Trophoblast cell (in vitro differentiated cells and primary cell): Measurements from ENCODE around the gene TBCK.

Experiments used
- DNase-seq, 2 donors: peaks; one replicate each; pipeline ENCODE4 v3.0.0-alpha.2; 2016
- H2AFZ ChIP-seq: 2 replicates; pipeline ENCODE4 v1.6.1; 2013; ENCODE audit warnings: low read length, moderate library complexity, mild to moderate bottlenecking; ENCODE audit not compliant: insufficient read depth, poor library complexity
- H2AK5ac ChIP-seq: 2 replicates; pipeline ENCODE4 v1.6.1; 2013; ENCODE audit warnings: mild to moderate bottlenecking, low read length
- H2BK120ac ChIP-seq: 2 replicates; pipeline ENCODE4 v1.6.1; 2013; ENCODE audit warnings: low read length, mild to moderate bottlenecking, moderate library complexity; ENCODE audit not compliant: insufficient read depth, poor library complexity
- H2BK12ac ChIP-seq: 2 replicates; pipeline ENCODE4 v1.6.1; 2013; ENCODE audit warnings: mild to moderate bottlenecking, low read length, moderate library complexity
- H2BK5ac ChIP-seq: 2 replicates; pipeline ENCODE4 v1.6.1; 2013; ENCODE audit warnings: low read length, low read depth, moderate library complexity, mild to moderate bottlenecking; ENCODE audit not compliant: poor library complexity
- H3K14ac ChIP-seq: 2 replicates; pipeline ENCODE4 v1.6.1; 2013; ENCODE audit warnings: mild to moderate bottlenecking, low read length
- H3K18ac ChIP-seq: 2 replicates; pipeline ENCODE4 v1.6.1; 2013; ENCODE audit warnings: mild to moderate bottlenecking, low read length
- H3K23ac ChIP-seq: 2 replicates; pipeline ENCODE4 v1.6.1; 2013; ENCODE audit warnings: low read length
- H3K27ac ChIP-seq: 2 replicates; pipeline ENCODE4 v1.5.1; 2013; ENCODE audit warnings: low read depth, mild to moderate bottlenecking, inconsistent platforms, low read length, moderate library complexity
- H3K27me3 ChIP-seq: 2 replicates; pipeline ENCODE4 v1.6.1; 2013; ENCODE audit warnings: inconsistent platforms, mild to moderate bottlenecking, low read length, moderate library complexity; ENCODE audit not compliant: insufficient read depth
- H3K36me3 ChIP-seq, 2 experiments: 1 replicate in 1 of 2; 2 replicates in 1 of 2; pipeline ENCODE4 v1.6.1; 2013; ENCODE audit warnings: low read length in 2 of 2, mild to moderate bottlenecking in 2 of 2, moderate library complexity in 1 of 2; ENCODE audit not compliant: insufficient read depth in 2 of 2, control insufficient read depth in 1 of 2
- H3K4ac ChIP-seq: 2 replicates; pipeline ENCODE4 v1.6.1; 2013; ENCODE audit warnings: low read depth, mild to moderate bottlenecking, low read length, moderate library complexity
- H3K4me1 ChIP-seq, 2 experiments: 1 replicate in 1 of 2; 2 replicates in 1 of 2; pipeline ENCODE4 v1.6.1; 2013; ENCODE audit warnings: low read length in 2 of 2, mild to moderate bottlenecking in 2 of 2, moderate library complexity in 1 of 2; ENCODE audit not compliant: insufficient read depth in 2 of 2, control insufficient read depth in 1 of 2
- H3K4me2 ChIP-seq: 2 replicates; pipeline ENCODE4 v1.6.1; 2013; ENCODE audit warnings: inconsistent platforms, mild to moderate bottlenecking, low read length, moderate library complexity
- H3K4me3 ChIP-seq: 2 replicates; pipeline ENCODE4 v1.5.1; 2013; ENCODE audit warnings: mild to moderate bottlenecking, low read depth, low read length, inconsistent platforms
- H3K79me1 ChIP-seq: one replicate; pipeline ENCODE4 v1.6.1; 2013; ENCODE audit warnings: low read length
- H3K79me2 ChIP-seq: 2 replicates; pipeline ENCODE4 v1.6.1; 2013; ENCODE audit warnings: low read length, mild to moderate bottlenecking; ENCODE audit not compliant: control insufficient read depth, insufficient read depth, poor library complexity
- H3K9ac ChIP-seq: 2 replicates; pipeline ENCODE4 v1.6.1; 2013; ENCODE audit warnings: mild to moderate bottlenecking, low read length
- H3K9me3 ChIP-seq: 2 replicates; pipeline ENCODE4 v1.6.1; 2013; ENCODE audit warnings: low read depth, mild to moderate bottlenecking, control low read depth, inconsistent platforms, low read length; ENCODE audit not compliant: insufficient read depth
- H4K12ac ChIP-seq: 2 replicates; pipeline ENCODE4 v1.6.1; 2013; ENCODE audit warnings: low read depth, mild to moderate bottlenecking, low read length, moderate library complexity
- H4K8ac ChIP-seq: 2 replicates; pipeline ENCODE4 v1.6.1; 2013; ENCODE audit warnings: low read depth, mild to moderate bottlenecking, low read length, moderate library complexity
- H4K91ac ChIP-seq: one replicate; pipeline ENCODE4 v1.6.1; 2013; ENCODE audit warnings: low read depth, mild to moderate bottlenecking, low read length, moderate library complexity
- WGBS: extraction: QIAGEN DNeasy Blood & Tissue Kit; methylation state at CpG from one replicate; pipeline ENCODE4 v1.1.7; 2013; ENCODE audit warnings: missing lambda C conversion rate; ENCODE audit not compliant: insufficient read length, insufficient coverage; ENCODE audit errors: extremely low coverage; 5-methylcytosine and 5-hydroxymethylcytosine counted together

TBCK gene

GRCh38 chr4:106183551-106183950, 132.5 kb downstream of the TBCK start:
- no peaks in the 10 kb centered on the region for H3K36me3 ChIP-seq
- no peak overlapping the region for H3K9ac ChIP-seq
- H3K18ac ChIP-seq, result no peak overlapping the region
- H2BK12ac ChIP-seq, result no peak overlapping the region
- no peak for DNase-seq
- H4K8ac ChIP-seq, result no peak overlapping the region
- no peaks in the 10 kb centered on the region for H3K4me1 ChIP-seq
- no peak overlapping the region for H4K12ac ChIP-seq
- no peak overlapping the region for H2BK120ac ChIP-seq
- no peak overlapping the region for H3K23ac ChIP-seq
- no peak overlapping the region for H3K4me2 ChIP-seq
- H3K27ac ChIP-seq, result no peak overlapping the region
- H3K79me2 ChIP-seq, result no peaks in the 10 kb centered on the region
- no peak overlapping the region for H4K91ac ChIP-seq
- H2BK5ac ChIP-seq, result no peak overlapping the region
- H2AFZ ChIP-seq, result no peak overlapping the region
- H3K79me1 ChIP-seq, result no peaks in the 10 kb centered on the region
- H3K4ac ChIP-seq, result no peak overlapping the region
- H3K9me3 ChIP-seq, result no peaks in the 10 kb centered on the region
- H3K27me3 ChIP-seq, result no peaks in the 10 kb centered on the region
- no peak overlapping the region for H3K14ac ChIP-seq
- H2AK5ac ChIP-seq, result no peak overlapping the region
- no peak overlapping the region for H3K4me3 ChIP-seq

DNA sequence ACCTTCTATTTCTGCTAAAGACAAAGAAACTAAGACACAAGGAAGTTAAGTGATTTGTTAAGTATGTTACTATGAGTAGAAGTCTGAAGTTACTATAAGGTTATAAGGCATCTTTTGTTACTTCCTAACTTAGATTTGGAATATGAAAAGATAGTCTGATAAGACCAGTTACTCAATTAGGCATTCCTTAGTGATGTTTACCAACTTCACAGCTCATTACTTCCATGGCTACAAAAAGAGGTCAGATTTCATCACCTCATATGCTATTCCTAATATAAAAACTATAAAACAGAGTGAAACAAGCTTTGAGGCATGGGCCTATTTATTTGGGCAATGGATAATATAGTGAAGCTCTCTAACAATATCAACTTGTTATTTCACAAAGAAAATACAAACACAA, 143.1 kb downstream of the TBCK start:
- no peaks in the 10 kb centered on the region for H3K79me1 ChIP-seq
- H2AK5ac ChIP-seq, result no peak overlapping the region

DNA sequence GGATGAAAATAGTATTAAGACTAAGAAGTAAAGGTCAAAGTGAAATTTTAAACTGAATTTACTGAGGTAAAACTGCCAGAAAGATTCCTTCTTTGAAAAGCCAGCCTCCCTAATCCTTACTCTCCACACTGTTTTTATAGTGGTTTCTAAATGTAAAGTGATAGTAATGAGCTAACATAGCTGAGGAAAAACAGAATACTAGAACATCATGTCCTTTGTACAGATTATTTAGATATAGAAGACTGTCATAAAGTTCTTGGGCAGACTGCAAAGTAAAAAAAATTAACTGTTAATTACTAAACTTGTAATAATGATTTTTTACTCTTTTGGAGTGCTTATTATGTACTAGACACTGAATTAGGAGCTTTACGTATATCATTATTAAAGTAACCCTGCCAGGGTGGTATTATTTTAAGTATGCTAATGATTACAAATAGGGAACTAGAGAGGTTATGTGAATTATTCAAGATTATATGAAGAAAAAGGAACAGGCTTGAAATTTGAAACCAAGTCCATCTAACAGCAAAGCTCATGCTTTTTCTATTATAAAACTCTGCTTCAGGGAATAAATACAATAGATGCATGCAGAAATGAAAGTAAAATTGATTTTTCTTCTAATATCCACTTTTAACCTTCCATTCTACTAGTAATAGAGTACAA, 150.5 kb downstream of the TBCK start:
- Histone ChIP-seq H2AFZ (no peak overlapping the region), H3K9ac (no peak overlapping the region), H3K14ac (no peak overlapping the region), H3K4me2 (no peak overlapping the region), H3K4ac (no peak overlapping the region), H3K9me3 (peaks cover 8% of the 10 kb centered on the region), H2AK5ac (no peak overlapping the region), H3K27ac (no peak overlapping the region), H2BK5ac (no peak overlapping the region), H3K18ac (no peak overlapping the region), H4K91ac (no peak overlapping the region), H3K4me3 (no peak overlapping the region), H3K36me3 (peaks cover 2 to 10% of the 10 kb centered on the region in 2 experiments), H3K27me3 (no peaks in the 10 kb centered on the region), H4K12ac (no peak overlapping the region), H3K23ac (no peak overlapping the region), H4K8ac (no peak overlapping the region), H3K79me2 (no peaks in the 10 kb centered on the region), H2BK120ac (no peak overlapping the region), H3K79me1 (no peaks in the 10 kb centered on the region), H3K4me1 (no peaks in the 10 kb centered on the region), H2BK12ac (no peak overlapping the region)
- WGBS, result no CpG with 5 or more reads among the region's 1 CpG
- DNase-seq, result no peak

More for the DNA sequence above, 143.1 kb downstream of the TBCK start:
- Histone ChIP-seq H3K4ac (no peak overlapping the region), H3K4me3 (no peak overlapping the region), H3K14ac (no peak overlapping the region), H3K23ac (no peak overlapping the region), H4K8ac (no peak overlapping the region), H3K9me3 (no peaks in the 10 kb centered on the region), H2AFZ (no peak overlapping the region), H2BK12ac (no peak overlapping the region), H4K91ac (no peak overlapping the region), H3K4me1 (no peaks in the 10 kb centered on the region), H3K9ac (no peak overlapping the region), H3K27ac (no peak overlapping the region), H3K18ac (no peak overlapping the region), H4K12ac (no peak overlapping the region), H3K4me2 (no peak overlapping the region), H3K36me3 (peaks cover 2 to 3% of the 10 kb centered on the region in 2 experiments), H3K27me3 (no peaks in the 10 kb centered on the region), H2BK120ac (no peak overlapping the region), H2BK5ac (no peak overlapping the region), H3K79me2 (no peaks in the 10 kb centered on the region)
- no peak for DNase-seq

- Histone ChIP-seq H2BK5ac (no peak overlapping the region), H3K9me3 (peaks cover 8% of the 10 kb centered on the region), H3K23ac (no peak overlapping the region), H2BK120ac (no peak overlapping the region), H3K4me3 (no peak overlapping the region), H2AFZ (no peak overlapping the region), H3K18ac (no peak overlapping the region), H3K4me2 (no peak overlapping the region), H2BK12ac (no peak overlapping the region), H3K27me3 (no peaks in the 10 kb centered on the region), H3K4me1 (no peaks in the 10 kb centered on the region), H3K4ac (no peak overlapping the region), H3K79me1 (no peaks in the 10 kb centered on the region), H4K8ac (no peak overlapping the region), H3K14ac (no peak overlapping the region), H3K36me3 (peaks cover 0 to 7% of the 10 kb centered on the region in 2 experiments), H3K79me2 (no peaks in the 10 kb centered on the region), H3K9ac (no peak overlapping the region), H2AK5ac (no peak overlapping the region), H3K27ac (no peak overlapping the region), H4K12ac (no peak overlapping the region), H4K91ac (no peak overlapping the region)
- no peak for DNase-seq
- no CpG with 5 or more reads among the region's 3 CpGs for WGBS
These were observed 153.7 kb downstream of the TBCK start for GRCh38 chr4:106162278-106162677.
